Endodermal cell (in vitro differentiated cells): ENCODE data around the gene MED13L. TPM values are rescaled to one million over a fixed set of nuclear protein-coding genes. Genes with fewer than 3 reads are reported as not detected.

ENCODE experiments used
- DNase-seq: peaks from one replicate; pipeline ENCODE4 v3.0.0-alpha.2; 2017
- H3K27ac ChIP-seq: 2 replicates; pipeline ENCODE4 v1.5.1; 2013; ENCODE audit warnings: mild to moderate bottlenecking, low read depth, low read length, moderate library complexity
- H3K27me3 ChIP-seq: 2 replicates; pipeline ENCODE4 v1.6.1; 2013; ENCODE audit warnings: mild to moderate bottlenecking, low read length, moderate library complexity; ENCODE audit not compliant: insufficient read depth, control insufficient read depth, poor library complexity, severe bottlenecking
- H3K36me3 ChIP-seq: 2 replicates; pipeline ENCODE4 v1.7.0; 2013; ENCODE audit warnings: mild to moderate bottlenecking, low read length, moderate library complexity; ENCODE audit not compliant: control insufficient read depth, insufficient read depth
- H3K4me1 ChIP-seq: one replicate; pipeline ENCODE4 v1.7.0; 2013; ENCODE audit warnings: low read length; ENCODE audit not compliant: control insufficient read depth, insufficient read depth
- H3K4me3 ChIP-seq: 2 replicates; pipeline ENCODE4 v1.5.1; 2013; ENCODE audit warnings: mild to moderate bottlenecking, low read length, moderate library complexity
- H3K9ac ChIP-seq: 2 replicates; pipeline ENCODE4 v1.6.1; 2013; ENCODE audit warnings: mild to moderate bottlenecking, low read length, moderate library complexity; ENCODE audit not compliant: poor library complexity, severe bottlenecking; ENCODE audit errors: extremely low read depth
- H3K9me3 ChIP-seq: 2 replicates; pipeline ENCODE4 v1.6.1; 2013; ENCODE audit warnings: mild to moderate bottlenecking, low read length, moderate library complexity; ENCODE audit not compliant: control insufficient read depth
- H3K27ac Mint-ChIP-seq: 2 replicates; pipeline ENCODE4 v1.8.0; 2020; ENCODE audit warnings: mixed read lengths
- H3K27me3 Mint-ChIP-seq: 2 replicates; pipeline ENCODE4 v1.8.0; 2021; ENCODE audit warnings: mild to moderate bottlenecking, mixed read lengths; ENCODE audit not compliant: insufficient read depth
- H3K36me3 Mint-ChIP-seq: 2 replicates; pipeline ENCODE4 v1.8.0; 2020; ENCODE audit warnings: low read depth, mixed read lengths
- H3K4me1 Mint-ChIP-seq: 2 replicates; pipeline ENCODE4 v1.8.0; 2020; ENCODE audit warnings: mixed read lengths
- H3K4me3 Mint-ChIP-seq: 2 replicates; pipeline ENCODE4 v1.8.0; 2020; ENCODE audit warnings: mild to moderate bottlenecking, moderate library complexity, mixed read lengths
- H3K9me3 Mint-ChIP-seq: 2 replicates; pipeline ENCODE4 v1.8.0; 2020; ENCODE audit warnings: mild to moderate bottlenecking, mixed read lengths
- WGBS, 2 experiments: methylation state at CpG; one replicate each; pipeline versions ENCODE4 v1.1.5 to v1.1.7; 2013; ENCODE audit warnings: missing lambda C conversion rate in 2 of 2, mixed read lengths in 1 of 2; ENCODE audit not compliant: insufficient coverage in 1 of 2, insufficient read length in 1 of 2; 5-methylcytosine and 5-hydroxymethylcytosine counted together
- total RNA-seq, 2 donors: library from RNA; stranded (reverse); fragmentation: NEBNext Ultra II Directional in 1 of 2; extraction: Animal tissue kit (Norgen Biotek cat#: 25700) in 1 of 2; gene quantifications; 2 replicates in 1 of 2; 3 replicates in 1 of 2; pipeline ENCODE4 v1.2.1, GENCODE V29; 2021
- TF ChIP-seq, protein P1 (sequence below): fragments of 200-600 bp; sonication (generic); conservative IDR thresholded peaks from 2 replicates; pipeline ENCODE4 v1.5.0; 2021; ENCODE audit warnings: antibody characterized with exemption, mild to moderate bottlenecking

Gene MED13L
- total RNA-seq, 2 donors from 2014 or later = 101 to 111 TPM

- Mint-ChIP-seq H3K9me3 (no peaks in the 10 kb centered on the region), H3K27me3 (no peaks in the 10 kb centered on the region), H3K4me3 (no peak overlapping the region), H3K27ac (no peak overlapping the region), H3K4me1 (peaks cover 38% of the 10 kb centered on the region), H3K36me3 (no peaks in the 10 kb centered on the region)
- DNase-seq = no peak
- H3K27me3 ChIP-seq = no peaks in the 10 kb centered on the region
- no peak overlapping the region for H3K9ac ChIP-seq
- TF ChIP-seq, protein P1, sequence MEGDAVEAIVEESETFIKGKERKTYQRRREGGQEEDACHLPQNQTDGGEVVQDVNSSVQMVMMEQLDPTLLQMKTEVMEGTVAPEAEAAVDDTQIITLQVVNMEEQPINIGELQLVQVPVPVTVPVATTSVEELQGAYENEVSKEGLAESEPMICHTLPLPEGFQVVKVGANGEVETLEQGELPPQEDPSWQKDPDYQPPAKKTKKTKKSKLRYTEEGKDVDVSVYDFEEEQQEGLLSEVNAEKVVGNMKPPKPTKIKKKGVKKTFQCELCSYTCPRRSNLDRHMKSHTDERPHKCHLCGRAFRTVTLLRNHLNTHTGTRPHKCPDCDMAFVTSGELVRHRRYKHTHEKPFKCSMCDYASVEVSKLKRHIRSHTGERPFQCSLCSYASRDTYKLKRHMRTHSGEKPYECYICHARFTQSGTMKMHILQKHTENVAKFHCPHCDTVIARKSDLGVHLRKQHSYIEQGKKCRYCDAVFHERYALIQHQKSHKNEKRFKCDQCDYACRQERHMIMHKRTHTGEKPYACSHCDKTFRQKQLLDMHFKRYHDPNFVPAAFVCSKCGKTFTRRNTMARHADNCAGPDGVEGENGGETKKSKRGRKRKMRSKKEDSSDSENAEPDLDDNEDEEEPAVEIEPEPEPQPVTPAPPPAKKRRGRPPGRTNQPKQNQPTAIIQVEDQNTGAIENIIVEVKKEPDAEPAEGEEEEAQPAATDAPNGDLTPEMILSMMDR = no peak
- H3K27ac ChIP-seq = no peak overlapping the region
- no peaks in the 10 kb centered on the region for H3K9me3 ChIP-seq
- no peak overlapping the region for H3K4me3 ChIP-seq
- WGBS, 2 experiments = 100% methylated on average over 1 of the region's 1 CpG; no CpG with 5 or more reads in 1 of the 2 experiments
- peaks cover 4% of the 10 kb centered on the region for H3K4me1 ChIP-seq
- no peaks in the 10 kb centered on the region for H3K36me3 ChIP-seq
Observed at GRCh38 chr12:116128779-116129178, 148.7 kb downstream of the MED13L start.

- peaks cover 37% of the 10 kb centered on the region for H3K4me1 Mint-ChIP-seq
- no peaks in the 10 kb centered on the region for H3K36me3 Mint-ChIP-seq
- TF ChIP-seq, protein P1 = no peak
- H3K9me3 Mint-ChIP-seq = no peaks in the 10 kb centered on the region
- Histone ChIP-seq H3K4me3 (no peak overlapping the region), H3K27me3 (no peaks in the 10 kb centered on the region), H3K36me3 (no peaks in the 10 kb centered on the region), H3K27ac (no peak overlapping the region), H3K4me1 (peaks cover 4% of the 10 kb centered on the region), H3K9ac (no peak overlapping the region), H3K9me3 (no peaks in the 10 kb centered on the region)
- DNase-seq = peak; percentile 55
- 71 to 85% methylated on average over 2 of the region's 2 CpGs for WGBS, 2 experiments
- no peaks in the 10 kb centered on the region for H3K27me3 Mint-ChIP-seq
- H3K27ac Mint-ChIP-seq = no peak overlapping the region
- H3K4me3 Mint-ChIP-seq = no peak overlapping the region
Observed at GRCh38 chr12:116127859-116128258, 149.6 kb downstream of the MED13L start.

DNA sequence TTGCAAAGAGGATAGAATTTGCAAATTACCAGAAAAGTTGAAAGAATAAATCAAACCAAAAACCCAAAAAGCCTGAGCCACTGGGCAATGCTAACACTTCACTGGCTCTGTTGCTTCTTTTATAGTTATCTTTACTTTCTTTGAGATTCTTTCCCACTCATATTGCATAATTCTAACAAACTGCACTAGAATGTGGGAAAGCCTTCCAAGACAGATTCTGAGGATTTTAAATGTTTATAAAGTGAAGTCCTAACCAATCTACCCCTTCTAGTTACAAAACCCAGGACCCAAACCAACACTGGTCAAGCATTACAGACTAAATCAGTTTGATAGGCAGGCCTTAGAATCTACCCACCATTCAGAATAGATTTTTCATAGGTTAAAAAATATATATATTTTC is 150.9 kb downstream of the MED13L start:
- peaks cover 45% of the 10 kb centered on the region for H3K4me1 Mint-ChIP-seq

More for the DNA sequence above, 150.9 kb downstream of the MED13L start:
- no peak overlapping the region for H3K9ac ChIP-seq
- Mint-ChIP-seq H3K4me3 (no peak overlapping the region), H3K27ac (no peak overlapping the region), H3K9me3 (no peaks in the 10 kb centered on the region), H3K36me3 (no peaks in the 10 kb centered on the region), H3K27me3 (no peaks in the 10 kb centered on the region)
- TF ChIP-seq, protein P1 = no peak
- no peak overlapping the region for H3K4me3 ChIP-seq
- no peaks in the 10 kb centered on the region for H3K27me3 ChIP-seq
- H3K27ac ChIP-seq = no peak overlapping the region
- no peak for DNase-seq
- no peaks in the 10 kb centered on the region for H3K36me3 ChIP-seq
- H3K9me3 ChIP-seq = no peaks in the 10 kb centered on the region
- peaks cover 13% of the 10 kb centered on the region for H3K4me1 ChIP-seq
